GM19463 (cell line): ENCODE results near the gene PPP2R2B.

Source experiments
- ATAC-seq: cut with Tn5 transposase; IDR thresholded peaks from one replicate; pipeline ENCODE4 v1.9.1; 2021; ENCODE audit warnings: mild to moderate bottlenecking, moderate library complexity; ENCODE audit not compliant: unreplicated experiment

The PPP2R2B gene

DNA sequence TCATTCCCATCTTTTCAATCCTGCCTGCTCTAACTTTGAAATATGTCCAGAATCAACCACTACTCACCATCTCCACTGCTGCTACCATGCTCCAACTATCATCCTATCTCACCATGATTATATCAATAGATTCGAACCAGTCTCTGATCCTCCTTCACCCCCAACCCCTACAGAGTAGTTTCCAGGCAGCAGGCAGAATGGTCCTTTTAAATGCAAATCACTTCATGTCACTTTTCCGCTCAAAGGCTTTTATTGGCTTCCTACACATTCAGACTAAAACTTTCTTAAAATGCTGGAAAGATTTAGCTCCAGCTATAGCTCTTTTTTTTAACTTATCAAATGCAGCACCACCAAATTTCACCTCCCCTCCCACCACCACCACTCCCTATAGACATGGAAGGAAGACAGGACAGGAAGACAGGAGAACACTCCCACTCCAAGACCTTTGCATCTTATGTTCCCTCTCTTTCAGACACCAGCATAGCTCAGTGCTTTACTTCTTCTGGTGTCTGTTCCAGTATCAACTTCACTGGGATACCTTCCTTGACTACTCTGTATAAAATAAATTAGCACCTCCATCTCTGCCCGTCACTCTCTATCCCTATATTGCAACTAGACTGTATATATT is 9.9 kb upstream of the PPP2R2B start:
- ATAC-seq, result no peak

DNA sequence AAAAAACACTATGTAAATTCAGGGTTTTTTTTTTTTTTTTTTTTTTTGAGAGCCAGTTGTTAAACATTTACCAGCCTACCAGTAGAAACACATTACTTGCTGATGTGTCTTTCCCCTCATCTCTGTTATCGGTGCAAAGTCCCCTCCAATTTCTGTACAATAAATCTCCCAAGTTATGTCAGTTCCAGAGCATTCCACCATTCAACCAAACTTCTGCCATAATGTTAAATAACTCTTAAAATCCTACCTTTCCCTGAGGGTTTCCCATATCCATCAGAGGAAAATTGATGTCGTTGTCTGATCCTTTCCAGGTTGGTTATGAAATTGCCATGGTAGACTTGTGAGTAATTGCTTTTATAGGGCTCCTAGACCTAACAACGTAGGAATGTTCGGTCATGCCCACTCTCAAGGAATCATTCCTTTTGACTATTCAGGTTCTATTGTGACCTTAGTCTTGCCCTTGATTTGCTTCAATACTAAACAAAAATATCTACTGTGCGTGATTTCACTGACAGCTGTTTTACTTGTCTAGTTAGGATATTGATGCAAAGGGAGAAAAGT is 5.6 kb upstream of the PPP2R2B start:
- ATAC-seq, result no peak

DNA sequence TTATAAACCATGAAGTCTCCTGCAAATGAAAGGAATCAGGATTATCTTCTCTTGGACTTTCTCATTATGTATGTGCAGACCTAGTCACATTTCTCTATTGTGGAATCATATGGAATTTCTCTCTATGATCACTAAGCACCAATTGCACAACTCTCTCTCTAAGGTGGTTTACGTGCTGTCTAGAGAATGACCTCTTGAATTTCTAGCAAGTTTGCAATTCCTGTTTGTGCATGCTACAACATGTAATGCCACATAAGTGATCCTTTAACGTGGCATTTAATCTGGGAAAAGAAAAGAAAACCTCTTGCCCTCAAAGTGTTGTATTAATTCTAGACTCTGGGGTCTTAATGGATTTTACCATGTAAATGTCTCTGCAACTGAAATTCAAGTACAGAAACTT is 5.0 kb upstream of the PPP2R2B start:
- no peak for ATAC-seq

DNA sequence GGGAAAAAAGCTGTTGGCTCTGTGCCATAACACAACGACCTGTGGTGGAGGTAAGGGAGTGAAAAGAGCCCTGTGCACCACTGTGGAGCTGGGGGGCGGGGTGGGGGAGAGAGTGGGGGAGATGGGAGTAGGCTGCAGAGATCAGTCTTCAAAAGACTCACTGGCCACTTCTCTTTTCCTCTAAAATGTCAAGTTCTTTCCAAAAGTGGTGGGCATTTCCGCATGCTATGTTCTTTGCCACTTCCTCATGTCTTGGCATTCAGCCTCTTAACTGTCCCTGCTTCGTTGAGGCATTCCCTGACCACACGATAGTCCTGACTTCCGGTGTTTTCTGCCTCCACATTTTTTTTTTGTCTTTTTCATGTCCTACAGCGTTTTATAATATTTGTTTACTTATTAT is 2.4 kb upstream of the PPP2R2B start:
- ATAC-seq, result no peak

DNA sequence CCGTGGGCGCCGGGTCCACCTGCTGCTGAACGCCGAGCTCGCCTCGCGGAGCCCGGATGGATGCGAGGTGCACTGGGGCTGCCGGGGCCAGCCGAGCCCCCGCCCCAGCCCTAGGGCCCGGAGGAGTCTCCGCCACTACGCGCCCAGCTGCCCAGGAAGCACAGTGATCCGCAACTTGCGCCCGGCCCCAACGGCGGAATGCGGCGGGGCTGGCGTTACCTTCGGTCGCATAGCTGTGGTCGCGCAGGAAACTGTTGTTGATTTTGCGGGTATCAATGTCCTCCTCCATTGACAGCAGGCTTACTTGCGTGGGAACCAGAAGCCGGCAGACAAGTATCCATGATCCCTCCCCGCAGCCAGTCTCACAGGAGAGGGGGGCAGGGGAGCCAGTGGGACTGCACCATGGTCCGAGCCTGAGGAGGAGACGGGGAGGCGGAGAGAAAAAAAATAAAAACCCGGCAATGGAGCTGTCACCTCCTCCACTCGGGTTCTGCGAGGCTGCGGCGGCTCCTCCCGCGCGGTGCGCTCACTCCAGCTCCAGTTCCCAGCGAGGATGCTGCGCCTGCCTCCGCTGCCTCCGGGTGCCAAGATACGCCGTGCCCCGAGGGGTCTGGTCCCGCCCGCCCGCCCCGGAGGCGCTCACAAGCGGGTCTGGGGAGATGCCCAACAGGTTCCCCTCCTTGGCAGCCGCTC is 628 bp downstream of the PPP2R2B start:
- no peak for ATAC-seq

DNA sequence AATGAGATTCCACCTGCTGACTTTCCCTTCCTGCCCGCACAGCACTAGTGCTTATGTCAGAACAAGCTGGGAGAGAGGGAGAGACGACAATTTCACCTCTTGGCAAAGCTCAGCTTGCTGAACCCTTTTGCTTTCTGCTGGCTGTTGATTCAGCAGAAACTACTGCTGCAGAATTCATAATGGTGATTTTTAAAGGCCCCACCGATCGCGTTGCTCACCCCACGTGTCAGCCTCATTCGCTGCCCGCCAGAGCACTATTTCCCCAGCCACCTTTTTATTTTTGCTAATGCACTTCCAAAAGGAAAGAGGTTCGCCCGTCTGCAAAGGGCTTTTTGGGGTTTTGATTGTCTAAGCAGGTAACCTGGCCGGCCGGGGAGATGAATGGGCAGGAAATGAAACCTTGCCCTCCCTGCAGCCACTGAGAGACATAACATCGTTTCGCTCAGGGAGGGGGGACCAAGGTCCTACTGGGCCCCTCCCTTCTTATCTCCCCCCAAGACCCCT is 1.3 kb downstream of the PPP2R2B start:
- ATAC-seq, result no peak

DNA sequence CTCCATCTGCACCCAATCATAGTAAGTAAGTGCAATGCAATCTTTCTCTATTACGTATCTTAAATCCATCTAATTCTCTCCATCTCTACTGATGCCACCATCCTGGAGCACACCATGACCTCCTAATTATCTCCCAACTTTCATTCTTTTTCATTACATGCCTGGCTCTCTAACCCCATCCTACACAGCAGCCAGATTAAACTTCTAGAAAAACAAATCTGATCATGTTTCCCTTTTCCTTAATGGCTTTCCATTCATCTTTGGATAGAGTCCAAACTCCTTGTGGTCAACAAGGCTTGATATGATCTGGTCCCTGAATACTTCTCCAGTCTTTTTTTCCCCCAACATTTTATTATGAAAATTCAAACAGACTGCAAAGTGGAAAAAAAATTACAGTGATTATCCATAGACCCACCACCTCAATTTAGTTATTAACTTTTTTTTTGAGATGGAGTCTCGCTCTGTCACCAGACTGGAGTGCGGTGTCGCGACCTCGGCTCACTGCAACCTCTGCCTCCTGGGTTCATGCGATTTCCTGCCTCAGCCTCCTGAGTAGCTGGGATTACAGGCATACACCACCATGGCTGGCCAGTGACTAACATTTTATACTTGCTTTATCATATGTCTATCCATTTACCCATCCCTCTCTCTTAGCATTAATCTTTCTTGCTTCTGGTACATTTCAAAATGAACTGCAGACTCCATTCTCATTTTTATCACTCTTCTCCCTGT is 5.2 kb downstream of the PPP2R2B start:
- ATAC-seq, result no peak

DNA sequence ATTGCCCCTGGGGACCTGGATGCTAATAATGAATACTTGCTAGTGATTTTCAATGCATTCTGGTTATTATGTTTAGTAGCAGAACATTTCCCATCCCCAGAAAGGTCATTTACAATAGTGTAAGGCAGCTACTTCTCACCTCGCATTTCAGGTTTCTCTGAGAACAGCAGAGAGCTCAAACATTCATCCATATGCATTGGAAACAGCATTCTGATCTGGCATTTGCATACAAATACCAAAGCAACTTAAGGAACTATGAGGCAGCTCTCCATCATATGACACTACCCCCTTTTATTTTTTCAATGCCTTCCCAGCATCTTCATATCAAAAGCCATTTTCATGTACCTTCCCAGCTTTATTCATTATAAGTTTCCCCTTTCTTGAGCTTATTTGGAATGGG is 6.4 kb downstream of the PPP2R2B start:
- ATAC-seq, result no peak

DNA sequence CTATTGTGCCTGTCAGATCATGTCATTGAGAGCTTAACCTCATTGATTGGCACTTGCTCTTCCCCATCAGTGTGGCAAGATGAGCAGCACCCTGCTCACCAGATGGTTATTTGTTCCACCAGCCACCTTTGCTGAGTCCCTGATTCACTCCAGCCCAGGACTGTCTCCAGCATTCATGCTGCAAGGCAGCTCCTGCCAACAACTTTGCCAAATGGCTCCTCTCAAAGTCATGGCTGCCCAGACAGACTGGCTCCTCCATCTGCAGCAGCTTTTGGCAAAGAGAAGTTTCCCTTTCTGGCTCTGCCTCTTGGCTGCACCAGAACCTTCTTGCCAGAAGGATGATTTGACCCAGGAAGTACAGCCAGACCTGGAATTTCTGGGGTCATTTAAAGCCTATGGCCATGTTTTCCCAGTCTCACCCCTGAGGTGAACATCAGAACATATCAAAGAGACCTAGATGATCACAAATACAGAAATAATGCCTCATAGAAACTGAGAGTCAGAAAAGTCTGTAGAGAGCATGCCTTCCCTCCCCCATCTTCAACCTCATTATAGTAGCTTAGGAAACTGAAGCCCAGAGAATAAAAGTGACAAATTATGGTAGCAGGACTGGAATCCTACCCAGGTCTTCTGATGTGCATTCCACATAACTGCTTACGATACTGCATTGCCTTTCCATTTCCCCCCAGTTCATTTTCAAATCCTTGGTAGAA is 10.4 kb downstream of the PPP2R2B start:
- ATAC-seq, result no peak

DNA sequence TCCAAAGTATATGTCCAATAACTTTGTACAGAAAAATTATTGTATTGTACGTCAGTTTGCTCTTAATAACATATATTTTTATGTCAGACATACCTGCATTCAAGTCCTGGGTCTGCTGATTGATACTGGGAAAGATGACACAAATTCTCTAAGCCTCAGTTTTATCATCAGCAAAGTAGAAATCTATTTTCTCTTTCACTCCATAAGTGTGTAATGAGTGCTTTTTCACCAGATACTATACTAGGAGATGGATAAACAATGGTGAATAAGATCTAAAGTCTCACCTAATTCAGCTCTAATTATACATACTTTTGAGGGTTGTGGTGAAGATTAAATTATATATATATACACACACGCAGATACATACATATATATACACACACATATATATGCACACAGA is 12.3 kb downstream of the PPP2R2B start:
- no peak for ATAC-seq

DNA sequence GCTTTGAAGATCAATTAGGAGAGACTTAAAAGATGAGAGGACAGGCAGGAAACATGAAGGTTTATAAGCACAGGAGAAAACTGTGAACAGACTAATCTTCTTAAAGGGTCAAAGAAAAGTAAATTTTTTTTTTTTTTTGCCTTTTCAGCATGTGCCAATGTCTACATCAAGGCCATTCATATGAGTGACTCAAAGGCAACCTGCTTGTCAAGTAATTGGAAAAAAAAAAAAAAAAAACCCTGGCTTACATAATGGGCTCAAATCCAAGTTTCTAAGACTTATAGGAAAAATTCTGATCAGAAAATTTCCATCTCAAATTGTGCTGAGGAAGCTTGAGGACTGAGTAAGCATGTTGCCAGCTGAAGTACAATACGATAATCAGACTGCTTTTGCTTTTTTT is 15.9 kb downstream of the PPP2R2B start:
- ATAC-seq, result no peak

DNA sequence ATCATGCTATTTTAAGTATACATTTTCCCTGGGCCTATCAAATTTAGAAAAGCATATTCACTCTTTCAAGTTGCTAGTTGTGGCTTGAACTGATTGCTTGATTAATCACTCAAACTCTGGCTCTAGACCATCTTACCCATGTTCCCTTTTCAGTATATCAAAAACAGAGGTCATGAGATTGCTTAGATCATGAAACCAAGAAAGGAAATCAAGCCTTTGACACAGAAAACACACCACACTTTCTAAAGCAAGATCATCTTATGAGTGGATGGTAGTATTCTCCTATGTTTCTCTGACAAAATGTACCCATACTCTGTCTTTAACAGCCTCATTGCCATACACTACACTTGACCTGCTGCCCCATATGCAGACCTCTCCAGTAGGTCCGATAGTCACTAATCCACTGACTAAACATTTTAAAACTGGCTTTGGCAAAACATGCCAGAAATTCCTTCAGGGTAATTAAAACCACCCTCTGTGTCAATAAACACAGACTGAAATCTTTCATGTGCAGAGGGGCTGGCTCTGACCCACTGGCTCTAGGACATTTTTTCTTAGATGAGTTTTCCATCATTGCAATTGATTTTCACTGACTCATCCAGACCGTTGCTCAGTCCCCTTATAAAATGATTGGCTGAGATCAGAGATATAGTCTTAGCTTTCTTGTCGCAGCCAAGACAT is 18.2 kb downstream of the PPP2R2B start:
- ATAC-seq, result no peak

DNA sequence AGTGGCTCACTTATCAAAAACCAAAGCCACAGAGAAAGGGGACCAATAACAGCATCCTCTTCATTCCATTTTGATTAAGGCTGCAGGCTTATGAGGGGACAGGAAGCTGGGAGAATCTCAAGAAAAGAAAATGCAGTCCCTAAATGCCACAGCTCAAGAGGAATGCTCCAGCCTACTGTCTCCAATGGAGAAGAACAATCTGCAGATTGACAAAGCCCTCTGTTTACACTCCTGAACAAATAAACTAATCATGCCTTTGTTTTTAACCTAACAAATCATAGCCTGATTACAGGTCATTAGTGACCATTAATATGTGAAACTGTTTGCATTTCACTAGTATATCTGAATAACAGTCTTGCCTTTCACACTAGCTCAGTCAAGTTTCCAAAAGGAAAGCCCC is 26.5 kb downstream of the PPP2R2B start:
- ATAC-seq, result no peak

DNA sequence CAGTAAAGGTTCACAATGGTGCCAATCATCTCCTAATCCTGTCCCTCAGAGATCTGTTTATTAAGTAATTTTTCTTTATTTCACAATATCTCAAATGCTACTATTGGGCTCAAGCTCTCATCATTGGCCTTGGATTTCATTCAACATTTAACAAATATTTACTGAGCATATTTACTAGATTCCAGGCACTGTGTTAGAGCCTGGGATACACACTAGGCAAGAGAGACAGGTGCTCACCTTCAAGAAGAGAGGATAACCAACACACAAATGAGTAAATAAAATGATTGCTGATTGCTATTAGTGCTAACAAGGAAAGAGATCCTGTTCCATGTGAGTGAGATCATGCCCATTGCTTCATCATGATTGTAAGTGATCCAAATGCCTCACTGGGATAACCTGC is 27.4 kb downstream of the PPP2R2B start:
- no peak for ATAC-seq

DNA sequence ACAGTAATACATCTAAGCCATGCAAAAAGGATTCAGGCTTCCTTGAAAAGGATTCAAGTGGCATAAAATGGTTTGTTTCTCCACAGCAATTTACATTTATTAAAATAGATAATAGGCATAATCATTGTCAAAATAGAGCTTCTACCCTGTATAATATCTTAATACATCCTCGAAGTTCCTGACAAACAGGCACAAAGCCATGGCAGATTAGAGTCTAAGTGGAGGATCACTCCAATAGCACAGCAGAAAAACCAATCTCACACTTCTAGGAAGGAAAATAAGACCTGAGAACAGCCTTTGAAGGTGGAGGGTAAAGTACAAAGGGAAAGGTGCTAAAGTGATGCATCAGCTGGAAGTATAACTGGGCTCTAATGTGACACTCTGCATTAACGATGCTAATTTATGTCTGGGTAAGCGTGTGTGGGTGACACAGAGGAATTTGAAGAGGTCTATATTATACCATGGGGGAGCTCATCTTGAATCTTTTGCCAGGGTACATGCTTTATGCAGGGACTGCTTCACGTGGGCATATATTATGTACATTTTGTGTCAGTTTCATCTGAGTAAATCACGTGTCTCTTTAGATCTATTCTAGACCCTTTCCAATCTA is 28.8 kb downstream of the PPP2R2B start:
- ATAC-seq, result no peak

DNA sequence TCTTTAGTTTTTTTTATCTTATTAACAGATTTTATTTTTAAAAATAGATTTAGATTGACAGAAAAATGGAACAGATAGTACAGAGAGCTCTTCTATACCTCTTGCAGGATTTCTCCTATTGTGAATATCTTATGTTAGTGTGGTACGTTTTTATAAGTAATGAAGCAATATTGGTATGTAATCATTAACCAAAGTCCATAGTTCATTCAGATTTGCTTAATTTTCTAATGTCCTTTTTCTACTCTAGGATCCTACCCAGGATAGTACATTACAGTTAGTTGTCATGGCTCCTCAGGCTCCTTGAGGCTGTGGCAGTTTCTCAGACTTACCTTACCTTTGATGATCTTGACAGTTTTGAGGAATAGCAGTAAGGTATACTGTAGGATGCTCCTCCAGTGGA is 30.4 kb downstream of the PPP2R2B start:
- ATAC-seq, result no peak

DNA sequence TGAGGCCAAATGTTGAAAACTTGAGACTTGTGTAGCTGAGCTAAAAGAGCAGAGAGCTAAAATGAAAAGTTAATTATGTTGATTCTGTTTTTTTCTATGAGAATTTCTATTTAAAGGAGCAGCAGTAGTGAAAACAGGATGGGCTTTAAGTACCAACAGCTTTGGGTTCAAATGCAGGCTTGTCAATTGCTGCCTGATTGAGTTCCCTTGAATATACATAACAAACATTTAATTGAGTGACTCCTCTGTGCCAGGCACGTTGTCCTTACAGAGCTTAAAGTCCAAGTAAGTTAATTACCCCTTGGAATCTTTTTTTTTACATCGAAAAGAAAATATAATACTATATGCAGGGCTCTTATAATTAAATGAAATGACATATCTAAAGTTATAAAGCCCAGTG is 38.5 kb downstream of the PPP2R2B start:
- no peak for ATAC-seq

DNA sequence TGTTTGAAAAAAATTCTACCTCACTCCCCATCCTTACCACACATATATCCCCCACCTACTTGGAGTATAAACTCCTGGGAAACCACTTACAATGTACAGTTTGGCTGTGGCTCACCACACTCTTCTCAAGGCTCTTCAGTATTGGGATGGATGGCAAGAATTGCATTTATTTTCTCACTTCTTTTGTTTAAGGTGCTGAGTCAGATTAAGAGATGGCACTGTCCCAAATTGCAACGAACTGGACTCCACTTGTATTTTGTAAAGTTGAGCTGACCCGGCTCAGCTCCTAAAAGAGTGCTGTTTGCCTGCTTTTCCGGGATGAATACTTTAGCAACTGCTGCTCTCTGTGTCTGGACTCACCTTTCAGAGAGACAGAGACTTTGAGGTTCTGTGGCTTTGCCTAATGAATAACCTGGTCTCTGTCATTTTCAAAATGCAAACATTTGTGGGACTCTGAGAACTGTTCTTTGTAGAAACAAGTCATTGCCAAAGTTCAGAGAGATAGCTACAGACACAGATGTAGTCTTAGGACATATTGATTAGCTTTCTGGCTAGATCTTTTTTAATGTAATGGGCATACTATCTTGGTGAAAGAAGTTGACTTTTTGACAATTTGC is 42.2 kb downstream of the PPP2R2B start:
- ATAC-seq, result no peak

DNA sequence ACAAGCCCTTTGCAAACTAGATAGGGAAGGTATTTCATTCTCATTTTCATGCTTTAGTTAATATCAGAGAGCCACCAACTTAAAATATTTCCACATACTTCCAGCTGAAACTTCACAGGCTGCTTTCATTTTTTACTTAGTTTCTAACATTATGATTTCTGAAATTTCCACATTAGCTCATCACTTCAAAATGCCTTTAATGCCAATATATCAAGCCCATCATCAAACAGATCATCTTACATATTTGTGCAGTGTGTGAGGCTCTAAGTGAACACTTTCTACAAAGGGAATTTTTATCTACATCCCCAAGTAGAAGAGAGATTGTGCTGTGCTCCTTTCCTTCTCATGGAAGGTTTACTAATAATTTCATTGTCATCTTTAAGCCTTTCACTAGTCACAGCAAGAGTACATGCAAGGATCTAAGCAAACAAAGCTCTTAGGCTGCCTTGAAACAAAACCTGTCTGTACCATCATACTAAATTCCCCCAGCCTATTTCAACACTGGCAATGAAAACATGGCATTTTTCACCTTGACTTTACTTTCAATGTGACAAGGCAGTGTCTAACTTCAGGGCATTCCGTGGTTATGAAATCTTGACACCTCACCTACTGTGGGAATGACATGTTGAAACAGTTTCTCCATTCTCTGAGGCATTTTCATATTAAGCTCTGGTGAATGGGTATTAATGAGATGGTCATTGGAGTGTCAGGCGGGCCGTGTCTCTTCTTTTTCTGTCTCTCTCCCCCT is 45.4 kb downstream of the PPP2R2B start:
- no peak for ATAC-seq
